ENCODE measurements around the gene SCARF1.

The SCARF1 gene

GRCh38 chr17:1627982-1628855, 17.3 kb downstream of the SCARF1 start, which contains the start of gene SLC43A2:
SLC43A2 (minus strand) TSS chr17:1628834; CDS start chr17:1627874, 960 bp downstream.
- peak; percentile 97 for DNase-seq (ENCODE audit: low spot score)

GRCh38 chr17:1627182-1627981, 18.1 kb downstream of the SCARF1 start:
- DNase-seq (ENCODE audit: low spot score), result peak; percentile 27

GRCh38 chr17:1626333-1626732, 19.2 kb downstream of the SCARF1 start:
- no peak for DNase-seq (ENCODE audit: low spot score)

GRCh38 chr17:1625581-1625980, 20.0 kb downstream of the SCARF1 start:
- no peak for DNase-seq (ENCODE audit: low spot score)

- no peak for DNase-seq (ENCODE audit: low spot score)
Measured at GRCh38 chr17:1625053-1625452, 20.5 kb downstream of the SCARF1 start.

- DNase-seq (ENCODE audit: low spot score), result no peak
Measured at GRCh38 chr17:1624650-1625049, 20.9 kb downstream of the SCARF1 start.

GRCh38 chr17:1623057-1623630, 22.4 kb downstream of the SCARF1 start:
- no peak for DNase-seq (ENCODE audit: low spot score)

- DNase-seq (ENCODE audit: low spot score), result no peak
Measured at GRCh38 chr17:1621273-1621954, 24.1 kb downstream of the SCARF1 start.

GRCh38 chr17:1620486-1620885, 25.0 kb downstream of the SCARF1 start:
- no peak for DNase-seq (ENCODE audit: low spot score)

- DNase-seq (ENCODE audit: low spot score), result no peak
Measured at GRCh38 chr17:1617620-1618174, 27.8 kb downstream of the SCARF1 start.

- DNase-seq (ENCODE audit: low spot score), result no peak
Measured at GRCh38 chr17:1616101-1616500, 29.4 kb downstream of the SCARF1 start.

GRCh38 chr17:1612400-1612799, 33.1 kb downstream of the SCARF1 start:
- DNase-seq (ENCODE audit: low spot score), result no peak

GRCh38 chr17:1611715-1612114, 33.8 kb downstream of the SCARF1 start:
- DNase-seq (ENCODE audit: low spot score), result no peak

- DNase-seq (ENCODE audit: low spot score), result no peak
Measured at GRCh38 chr17:1608676-1609075, 36.9 kb downstream of the SCARF1 start.

- no peak for DNase-seq (ENCODE audit: low spot score)
Measured at GRCh38 chr17:1607971-1608320, 37.6 kb downstream of the SCARF1 start.

GRCh38 chr17:1606352-1606985, 39.1 kb downstream of the SCARF1 start:
- DNase-seq (ENCODE audit: low spot score), result no peak

- DNase-seq (ENCODE audit: low spot score), result no peak
Measured at GRCh38 chr17:1605681-1606351, 39.7 kb downstream of the SCARF1 start.

- no peak for DNase-seq (ENCODE audit: low spot score)
Measured at GRCh38 chr17:1604831-1605528, 40.6 kb downstream of the SCARF1 start.

GRCh38 chr17:1601571-1601970, 44.0 kb downstream of the SCARF1 start:
- DNase-seq (ENCODE audit: low spot score), result no peak

All from AG08396 (cell line).